Nephron (organoid): ENCODE measurements around the gene ENPP3.

ENCODE experiments used
- H3K27ac Mint-ChIP-seq, 3 experiments: 2 replicates each; pipeline ENCODE4 v1.8.0; 2020; ENCODE audit warnings: mixed read lengths in 3 of 3, mild to moderate bottlenecking in 2 of 3, moderate library complexity in 1 of 3
- H3K27me3 Mint-ChIP-seq: 2 replicates; pipeline ENCODE4 v1.8.0; 2021; ENCODE audit warnings: low read depth, mild to moderate bottlenecking, moderate library complexity, mixed read lengths
- H3K36me3 Mint-ChIP-seq: 2 replicates; pipeline ENCODE4 v1.8.0; 2020; ENCODE audit warnings: low read depth, mixed read lengths
- H3K4me1 Mint-ChIP-seq: 2 replicates; pipeline ENCODE4 v1.8.0; 2020; ENCODE audit warnings: mixed read lengths
- H3K4me3 Mint-ChIP-seq, 3 experiments: 2 replicates each; pipeline ENCODE4 v1.8.0; 2020; ENCODE audit warnings: mild to moderate bottlenecking in 3 of 3, mixed read lengths in 3 of 3, moderate library complexity in 2 of 3
- H3K9me3 Mint-ChIP-seq: 2 replicates; pipeline ENCODE4 v1.8.0; 2020; ENCODE audit warnings: mixed read lengths
- CTCF ChIP-seq, 3 experiments: fragments of 200-600 bp; sonication (generic); IDR thresholded peaks; one replicate each; pipeline ENCODE4 v1.5.0; 2021; ENCODE audit warnings: antibody characterized with exemption in 3 of 3; ENCODE audit not compliant: unreplicated experiment in 3 of 3

Gene ENPP3

GRCh38 chr6:131717836-131718542, 80.9 kb downstream of the ENPP3 start:
- no peak overlapping the region for H3K27ac Mint-ChIP-seq
- H3K4me1 Mint-ChIP-seq = no peaks in the 10 kb centered on the region
- H3K4me3 Mint-ChIP-seq = no peak overlapping the region
- no peak for TF ChIP-seq CTCF (IDR thresholded peaks at IDR 0.05; ENCODE audit: unreplicated experiment in 3 of 3)
- H3K27me3 Mint-ChIP-seq = no peaks in the 10 kb centered on the region
- H3K9me3 Mint-ChIP-seq = no peaks in the 10 kb centered on the region
- no peaks in the 10 kb centered on the region for H3K36me3 Mint-ChIP-seq

GRCh38 chr6:131721161-131721560, 84.1 kb downstream of the ENPP3 start:
- H3K27ac Mint-ChIP-seq = peak overlapping the region in 1 of 3 experiments; percentile 65
- H3K4me3 Mint-ChIP-seq = no peak overlapping the region
- no peak for TF ChIP-seq CTCF (IDR thresholded peaks at IDR 0.05; ENCODE audit: unreplicated experiment in 3 of 3)
- H3K36me3 Mint-ChIP-seq = peaks cover 1% of the 10 kb centered on the region
- H3K27me3 Mint-ChIP-seq = no peaks in the 10 kb centered on the region
- H3K9me3 Mint-ChIP-seq = peaks cover 1% of the 10 kb centered on the region
- no peaks in the 10 kb centered on the region for H3K4me1 Mint-ChIP-seq

- peaks cover 10% of the 10 kb centered on the region for H3K36me3 Mint-ChIP-seq
- H3K4me1 Mint-ChIP-seq = no peaks in the 10 kb centered on the region
- TF ChIP-seq CTCF (IDR thresholded peaks at IDR 0.05; ENCODE audit: unreplicated experiment in 3 of 3) = no peak
Measured at GRCh38 chr6:131724114-131724513, 87.0 kb downstream of the ENPP3 start.

GRCh38 chr6:131727467-131727866, 90.4 kb downstream of the ENPP3 start:
- H3K4me3 Mint-ChIP-seq = no peak overlapping the region
- H3K27me3 Mint-ChIP-seq = no peaks in the 10 kb centered on the region
- no peaks in the 10 kb centered on the region for H3K4me1 Mint-ChIP-seq
- no peak for TF ChIP-seq CTCF (IDR thresholded peaks at IDR 0.05; ENCODE audit: unreplicated experiment in 3 of 3)
- no peak overlapping the region for H3K27ac Mint-ChIP-seq
- H3K36me3 Mint-ChIP-seq = peaks cover 13% of the 10 kb centered on the region
- peaks cover 8% of the 10 kb centered on the region for H3K9me3 Mint-ChIP-seq

More at GRCh38 chr6:131724114-131724513, 87.0 kb downstream of the ENPP3 start:
- H3K27me3 Mint-ChIP-seq = no peaks in the 10 kb centered on the region
- peaks cover 8% of the 10 kb centered on the region for H3K9me3 Mint-ChIP-seq
- no peak overlapping the region for H3K4me3 Mint-ChIP-seq
- H3K27ac Mint-ChIP-seq = no peak overlapping the region

- no peaks in the 10 kb centered on the region for H3K27me3 Mint-ChIP-seq
- H3K36me3 Mint-ChIP-seq = peaks cover 13% of the 10 kb centered on the region
- H3K4me3 Mint-ChIP-seq = no peak overlapping the region
- H3K27ac Mint-ChIP-seq = no peak overlapping the region
- TF ChIP-seq CTCF (IDR thresholded peaks at IDR 0.05; ENCODE audit: unreplicated experiment in 3 of 3) = no peak
- H3K4me1 Mint-ChIP-seq = no peaks in the 10 kb centered on the region
- peaks cover 8% of the 10 kb centered on the region for H3K9me3 Mint-ChIP-seq
Measured at GRCh38 chr6:131727868-131728267, 90.8 kb downstream of the ENPP3 start.

- Mint-ChIP-seq H3K4me3 (no peak overlapping the region), H3K36me3 (peaks cover 13% of the 10 kb centered on the region), H3K27me3 (no peaks in the 10 kb centered on the region), H3K27ac (no peak overlapping the region), H3K4me1 (no peaks in the 10 kb centered on the region), H3K9me3 (peaks cover 8% of the 10 kb centered on the region)
- TF ChIP-seq CTCF (IDR thresholded peaks at IDR 0.05; ENCODE audit: unreplicated experiment in 3 of 3) = no peak
Measured at GRCh38 chr6:131728296-131728939, 91.3 kb downstream of the ENPP3 start.
